DLD1 (cell line): ENCODE results near the gene IMPDH1.

Source experiments
- in situ Hi-C: cut with HindIII; loops from 2 replicates; pipeline ENCODE4 v1.10.0; 2017; ENCODE audit warnings: low sequenced_read_pairs

The IMPDH1 gene

DNA sequence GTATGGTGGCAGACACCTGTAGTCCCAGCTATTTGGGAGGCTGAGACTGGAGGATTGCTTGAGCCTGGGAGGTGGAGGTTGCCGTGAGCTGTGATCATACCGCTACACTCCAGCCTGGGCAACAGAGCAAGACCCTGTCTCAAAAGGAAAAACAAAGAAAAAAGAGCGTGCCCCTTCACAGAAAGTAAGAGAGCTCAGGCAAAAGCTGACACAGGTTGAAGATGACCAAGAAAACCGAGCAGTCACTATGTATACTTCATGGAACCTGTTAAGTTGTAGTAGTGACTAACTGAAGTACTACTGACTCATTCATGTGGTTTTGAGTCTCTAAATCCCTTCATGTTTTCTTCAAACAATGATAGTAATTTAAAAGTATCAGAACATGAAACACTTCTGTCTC, 47.1 kb downstream of the IMPDH1 start:
- in situ Hi-C loops, result no loop called here

DNA sequence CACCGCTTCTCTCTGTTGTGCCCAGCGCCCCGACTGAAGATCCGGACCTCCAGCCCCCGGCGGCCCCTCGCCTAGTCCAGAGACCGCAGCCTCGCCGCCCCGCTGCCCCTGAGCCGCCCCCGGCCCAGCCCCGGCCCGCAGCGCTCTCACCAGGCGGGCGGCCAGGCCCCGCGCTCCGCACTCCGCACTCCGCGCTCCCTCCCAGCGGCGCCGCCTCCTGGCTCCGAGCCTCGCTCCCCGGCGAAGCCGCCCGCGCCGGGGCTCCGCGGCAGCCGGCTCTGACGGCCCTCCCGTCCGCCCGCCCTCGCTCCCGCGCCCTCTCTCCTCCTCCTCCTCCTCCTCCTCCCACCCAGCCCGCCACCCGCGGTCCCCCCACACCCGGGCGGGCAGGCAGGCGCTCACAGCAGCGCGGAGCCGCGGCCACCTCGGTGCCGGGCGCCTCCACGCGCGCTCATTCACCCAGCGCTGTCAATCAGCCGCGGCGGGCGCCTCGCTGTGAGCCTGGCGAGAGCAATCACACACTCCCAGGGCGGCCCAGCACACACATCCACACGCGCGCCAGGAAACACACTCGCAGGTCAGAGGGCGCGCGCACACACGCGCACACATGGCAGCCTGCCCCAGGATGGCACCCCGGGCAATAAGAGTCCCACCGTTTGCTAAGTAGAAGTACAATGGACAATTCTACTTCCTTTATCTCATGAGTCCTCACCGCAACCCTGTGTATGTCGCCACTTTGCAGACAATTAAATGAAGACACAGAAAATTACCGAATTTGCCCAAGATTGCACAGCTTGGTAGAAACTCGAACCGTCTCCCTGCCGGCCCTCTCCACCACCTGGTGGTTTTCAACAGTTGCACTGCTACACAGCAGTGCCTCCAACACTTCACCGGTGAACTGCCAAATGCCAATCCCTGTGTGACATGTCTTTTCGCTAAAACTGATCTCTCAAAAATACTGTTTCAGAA, 48.1 kb downstream of the IMPDH1 start, which contains the start of gene PRRT4:
Gene PRRT4, minus strand, starts transcription at position 280 of the 969 bp plus-strand sequence.
- in situ Hi-C loops, result no loop called here

DNA sequence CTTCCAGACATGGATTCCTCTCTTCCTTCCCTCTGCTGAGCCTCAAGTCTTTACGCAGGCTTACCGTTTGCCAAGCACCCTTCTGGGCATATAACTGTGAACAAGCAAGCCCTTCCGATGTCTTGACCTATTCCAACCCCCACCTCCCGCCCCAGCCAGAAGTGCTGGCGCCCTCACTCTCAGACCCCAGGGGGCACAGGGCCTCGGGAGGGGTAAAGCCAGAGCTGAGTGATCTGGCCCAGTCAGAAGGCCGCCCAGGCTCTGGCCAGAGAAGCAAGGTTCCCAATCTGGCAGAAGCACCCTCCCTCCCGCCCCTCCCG, 49.5 kb downstream of the IMPDH1 start:
- in situ Hi-C loops, result no loop called here

DNA sequence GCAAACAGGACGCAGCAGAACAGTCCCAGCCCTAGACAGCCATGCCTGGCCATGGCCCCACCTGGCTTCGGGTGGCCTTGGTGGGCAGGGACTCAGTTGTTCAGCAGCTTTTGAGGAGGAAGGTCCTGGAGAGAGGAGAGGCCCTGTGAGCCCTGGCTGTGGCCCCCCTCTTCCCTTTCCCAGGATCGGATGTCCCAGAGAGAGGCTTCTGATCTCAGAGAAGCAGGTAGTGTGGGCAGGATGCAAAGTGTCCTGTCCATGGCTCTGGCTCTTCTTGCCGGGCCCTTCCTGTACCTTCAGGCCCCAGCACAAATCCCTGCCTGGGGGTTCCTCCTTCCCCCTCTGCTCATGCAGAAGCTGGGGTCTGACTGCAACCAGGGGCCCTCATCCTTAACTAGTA, 49.8 kb downstream of the IMPDH1 start:
- in situ Hi-C loops, result no loop called here

DNA sequence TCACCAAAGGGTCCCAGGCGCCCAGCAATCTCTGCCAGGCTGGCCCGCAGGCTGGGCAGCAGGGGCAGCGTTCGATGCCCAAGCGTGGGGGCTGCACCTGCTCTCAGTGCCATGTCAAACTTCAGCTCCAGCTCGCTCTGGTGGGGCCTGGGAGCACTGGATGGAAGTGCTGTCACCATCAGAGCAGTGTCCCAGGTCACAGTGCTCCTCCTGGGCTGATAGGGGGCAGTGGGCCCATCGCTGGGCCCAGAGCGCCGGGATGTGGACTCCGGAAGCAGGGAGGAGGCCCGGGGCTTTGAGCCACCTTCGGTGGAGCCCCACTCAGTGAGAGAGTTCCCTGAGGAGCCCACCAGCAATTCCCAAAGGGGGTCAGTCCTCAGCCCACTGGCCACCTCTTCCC, 50.4 kb downstream of the IMPDH1 start:
- in situ Hi-C loops, result no loop called here

DNA sequence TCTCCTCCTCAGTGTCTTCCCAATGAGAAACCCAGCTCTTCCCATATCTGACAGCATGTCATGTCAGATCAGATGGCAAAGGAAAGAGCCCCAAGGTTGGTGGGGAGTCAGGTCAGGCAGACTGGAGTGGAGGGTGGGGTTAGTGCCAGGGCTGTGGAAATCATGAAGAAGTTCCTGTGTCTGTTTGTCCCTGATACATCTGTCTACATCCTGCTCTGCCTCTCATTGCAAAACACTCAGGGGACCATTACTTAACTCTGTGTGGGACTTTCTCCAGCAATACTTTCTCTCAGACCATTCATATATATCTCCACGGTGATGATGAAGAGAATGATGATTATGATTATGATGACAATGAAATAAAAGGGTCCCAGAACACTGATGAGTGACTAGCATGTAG, 51.5 kb downstream of the IMPDH1 start:
- in situ Hi-C loops, result no loop called here

DNA sequence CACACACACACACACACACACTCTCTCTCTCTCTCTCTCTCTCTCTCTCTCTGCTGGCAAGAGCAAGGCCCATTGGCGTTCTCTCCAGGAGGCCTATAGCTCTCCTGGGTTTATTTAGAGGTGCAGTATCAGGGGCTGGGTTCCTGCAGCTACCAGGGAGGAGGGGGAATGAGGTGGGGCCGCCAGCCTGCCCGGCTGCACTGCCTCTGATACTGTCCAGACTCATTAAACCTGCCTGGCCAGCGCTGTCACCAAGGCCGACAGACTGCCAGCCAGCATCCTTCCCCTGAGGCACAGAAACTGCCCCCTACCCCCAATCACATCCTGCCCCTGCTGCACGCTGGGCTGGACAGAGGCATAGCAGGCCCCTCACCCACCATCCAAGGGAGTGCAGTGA, 52.6 kb downstream of the IMPDH1 start:
- in situ Hi-C loops, result no loop called here

DNA sequence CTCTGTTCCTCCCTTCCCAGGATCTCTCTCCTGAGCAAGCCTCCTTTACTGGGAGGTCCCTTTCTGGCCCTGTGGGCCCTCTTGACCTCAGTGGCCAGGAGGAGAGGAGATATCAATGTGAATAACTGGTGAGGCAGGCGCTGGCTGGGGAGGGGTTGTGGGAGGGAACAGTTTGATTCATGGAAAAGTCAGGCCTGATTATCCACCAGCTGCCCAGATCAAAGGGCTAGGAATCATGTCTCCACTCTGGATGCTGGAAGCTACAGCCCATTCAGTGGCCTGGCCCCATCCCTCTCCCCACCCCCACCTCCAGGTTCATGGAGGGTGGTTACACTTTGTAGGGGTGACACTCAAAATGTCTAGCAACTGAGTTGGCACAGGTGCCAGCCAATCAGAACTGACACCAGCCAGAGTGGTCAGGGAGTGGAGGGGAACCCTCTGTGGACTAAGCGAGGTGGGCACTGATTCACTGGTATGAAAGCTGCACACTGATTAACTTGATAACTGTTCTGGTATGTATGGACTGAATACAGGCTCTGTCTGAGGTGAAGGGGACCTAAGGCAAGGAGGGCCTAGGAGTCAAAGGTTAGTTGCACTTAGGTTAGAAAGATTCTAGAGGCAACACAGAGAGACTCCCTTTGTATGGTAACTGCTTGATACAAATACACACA, 53.1 kb downstream of the IMPDH1 start:
- in situ Hi-C loops, result no loop called here

DNA sequence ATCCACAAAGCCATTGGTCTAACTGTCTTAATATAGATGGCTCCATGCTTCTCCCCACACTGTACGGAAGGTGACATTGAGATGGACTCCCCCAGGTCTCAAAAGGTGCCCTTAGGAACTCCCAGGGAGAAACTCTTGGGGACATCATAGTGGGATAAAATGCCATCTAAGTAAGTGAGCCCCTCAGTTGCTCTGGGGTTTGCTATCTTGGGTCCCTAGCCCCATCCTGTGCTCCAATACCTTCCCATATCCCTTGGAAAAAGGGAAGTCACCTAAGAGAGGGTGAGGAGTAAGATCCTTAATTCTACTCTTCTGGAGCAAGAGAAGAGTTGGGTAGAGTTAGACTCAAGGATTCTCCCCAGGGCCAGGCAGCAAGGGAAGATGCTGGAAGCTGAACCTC, 56.2 kb downstream of the IMPDH1 start:
- in situ Hi-C loops, result no loop called here

DNA sequence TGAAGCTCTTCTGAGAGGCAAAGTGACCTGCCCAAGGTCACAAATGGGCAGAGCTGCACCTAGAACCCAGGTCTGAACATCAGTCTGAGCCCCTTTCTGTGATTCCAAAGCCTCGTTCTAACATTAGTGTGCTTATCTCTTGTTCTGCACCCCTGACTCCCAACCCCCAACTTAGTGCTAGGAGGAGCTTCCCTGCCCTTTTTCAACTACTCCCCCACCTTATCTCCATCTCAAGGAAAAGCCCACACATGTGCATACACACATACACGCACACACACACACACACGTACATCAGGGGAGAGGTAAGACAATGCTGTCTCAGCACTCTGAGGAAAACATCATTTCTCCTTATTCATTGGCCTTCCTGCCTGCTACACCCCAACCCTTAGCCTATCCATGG, 56.6 kb downstream of the IMPDH1 start:
- in situ Hi-C loops, result no loop called here

DNA sequence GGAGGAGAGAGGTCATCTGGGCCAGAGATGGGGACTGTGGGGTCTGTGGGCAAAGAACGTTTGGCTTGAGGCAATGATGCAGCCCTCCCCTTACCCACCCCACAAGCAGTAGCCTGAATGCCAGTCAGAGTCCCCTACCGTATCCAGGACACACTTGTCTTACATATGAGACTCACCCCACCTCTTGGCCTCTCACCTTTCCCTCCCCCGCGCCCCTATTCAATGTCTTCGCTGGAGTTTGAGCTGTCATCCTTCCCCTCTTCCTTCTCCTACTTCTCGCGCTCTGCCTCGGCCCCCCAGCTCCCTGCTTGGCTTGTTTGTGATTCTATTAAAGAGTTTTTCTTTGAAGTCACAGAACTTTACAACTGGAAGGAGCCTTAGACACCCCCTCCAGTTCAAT, 57.1 kb downstream of the IMPDH1 start:
- in situ Hi-C loops, result no loop called here

DNA sequence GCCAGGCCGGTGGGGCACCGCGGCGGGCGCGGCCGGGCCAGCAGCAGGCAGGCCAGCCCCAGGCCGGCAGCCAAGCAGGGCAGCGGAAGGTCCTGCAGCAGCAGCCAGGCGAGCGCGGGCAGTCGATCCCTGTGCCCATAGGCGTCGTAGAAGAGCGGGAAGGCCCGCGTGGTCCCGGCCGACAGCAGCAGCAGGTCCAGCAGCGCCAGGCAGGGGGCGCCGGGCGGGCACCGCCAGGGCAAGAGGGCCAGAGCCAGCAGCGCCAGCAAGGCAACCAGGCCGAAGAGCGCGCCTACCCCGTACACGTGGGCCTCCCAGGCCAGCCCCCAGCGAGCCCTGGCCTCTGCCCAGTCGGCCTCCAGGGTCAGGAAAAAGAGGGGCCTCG, 57.6 kb downstream of the IMPDH1 start:
- in situ Hi-C loops, result no loop called here

DNA sequence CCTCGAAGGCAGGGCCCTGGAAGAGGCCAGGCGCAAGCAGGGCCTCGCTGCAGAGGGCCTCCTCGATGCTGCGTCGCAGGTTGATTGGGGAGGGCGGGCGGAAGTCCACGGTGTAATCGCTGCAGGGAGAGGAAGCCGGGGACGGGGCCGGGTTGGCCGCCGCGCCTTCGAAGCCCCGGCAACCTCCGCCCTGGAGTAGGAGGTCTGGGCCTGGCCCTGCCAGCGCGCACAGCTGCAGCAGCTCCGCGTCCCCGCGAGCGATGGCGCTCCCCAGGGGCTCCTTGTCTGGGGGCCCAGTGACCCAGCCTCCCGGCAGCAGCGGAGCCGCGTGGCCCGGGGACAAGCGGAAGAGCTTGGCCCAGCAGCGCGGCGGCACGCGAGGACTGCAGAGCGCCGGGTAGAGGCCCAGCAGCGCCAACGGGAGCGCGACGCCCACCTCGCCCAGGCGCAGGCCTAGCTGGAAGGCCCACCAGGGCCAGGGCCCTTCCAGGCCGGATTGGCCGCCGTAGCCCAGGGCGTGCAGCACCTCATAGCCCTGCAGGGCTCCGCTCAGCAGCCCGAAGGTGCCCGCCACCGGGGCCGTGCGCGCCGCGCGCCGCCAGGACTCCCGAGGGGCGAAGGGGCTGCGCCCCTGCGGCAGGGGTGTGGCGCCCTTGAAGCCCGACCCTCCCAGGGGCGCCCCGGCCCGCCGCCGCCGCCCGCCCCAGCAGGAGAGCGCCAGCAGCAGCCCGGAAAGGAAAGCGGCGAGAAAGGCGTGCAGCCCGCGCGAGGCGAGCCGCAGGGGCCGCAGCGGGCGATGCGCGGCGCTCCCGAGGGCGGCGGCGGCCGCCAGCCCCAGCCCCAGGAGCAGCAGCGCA, 58.3 kb downstream of the IMPDH1 start:
- in situ Hi-C loops, result no loop called here

DNA sequence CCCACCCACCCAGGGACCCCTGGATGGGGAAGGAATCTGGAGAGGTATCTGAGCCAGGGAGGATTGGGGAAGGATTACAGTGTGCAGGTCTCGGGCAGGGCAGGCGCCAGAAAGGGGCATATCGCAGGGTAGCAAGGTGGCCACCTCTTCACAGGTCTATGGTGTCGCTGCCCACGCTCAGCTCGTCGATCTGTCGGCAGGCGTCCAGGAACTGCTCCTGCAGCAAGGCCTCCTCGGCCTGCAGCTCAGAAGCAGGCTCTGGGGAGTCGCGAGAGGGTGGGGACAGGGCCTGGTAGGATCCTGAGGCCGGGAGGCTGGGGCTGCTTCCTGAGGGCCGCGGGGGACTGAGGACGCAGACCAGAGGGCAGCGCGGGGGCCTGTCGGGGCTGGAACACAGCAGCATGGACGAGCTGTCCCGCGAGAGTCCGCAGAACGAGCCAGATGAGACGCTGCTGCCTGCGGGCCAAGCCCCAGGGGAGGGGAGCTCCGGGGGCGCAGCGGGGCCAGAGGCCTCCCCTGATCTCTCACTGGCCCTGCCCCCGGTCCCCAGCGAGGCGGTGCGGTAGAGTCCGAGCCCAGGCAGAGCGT, 59.0 kb downstream of the IMPDH1 start:
- in situ Hi-C loops, result no loop called here

DNA sequence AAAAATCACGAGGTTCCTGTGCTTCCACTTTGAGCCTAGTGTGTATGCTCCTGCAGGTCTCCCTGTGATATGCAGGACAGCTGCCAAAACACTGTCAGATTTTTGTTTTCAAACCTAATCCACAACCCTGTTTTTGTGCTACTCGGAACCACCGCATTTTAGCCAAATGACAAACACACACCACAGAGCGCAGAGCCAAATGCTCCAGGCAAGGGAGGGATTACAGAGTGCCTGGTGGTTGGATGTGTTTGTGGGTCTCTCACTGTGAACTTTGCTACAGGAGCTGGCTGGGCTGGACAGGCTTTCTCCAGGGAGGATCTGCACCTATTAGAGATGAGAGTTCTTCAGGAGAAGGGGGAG, 60.3 kb downstream of the IMPDH1 start:
- in situ Hi-C loops, result no loop called here

DNA sequence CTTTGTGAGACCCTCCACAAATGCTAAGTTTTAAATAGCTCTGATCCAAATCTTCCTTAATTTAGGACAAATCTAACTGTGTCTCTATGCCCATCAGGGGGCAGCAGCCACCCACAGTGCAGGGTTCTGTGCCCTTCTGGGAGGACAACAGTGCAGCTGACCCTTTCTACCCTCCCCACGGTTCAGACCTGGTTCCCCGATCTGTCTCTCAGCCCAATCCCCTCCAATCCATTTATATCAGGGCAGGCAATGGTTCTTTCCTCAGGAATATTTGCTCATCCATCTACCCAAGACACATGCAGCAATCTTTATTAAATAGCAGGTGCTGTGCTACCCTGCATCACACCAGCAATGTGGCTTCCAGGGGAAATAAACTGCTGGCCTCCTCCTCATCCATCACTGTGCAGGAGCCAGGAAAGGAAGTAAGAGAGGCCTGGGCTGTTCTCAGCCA, 62.1 kb downstream of the IMPDH1 start:
- in situ Hi-C loops, result no loop called here

DNA sequence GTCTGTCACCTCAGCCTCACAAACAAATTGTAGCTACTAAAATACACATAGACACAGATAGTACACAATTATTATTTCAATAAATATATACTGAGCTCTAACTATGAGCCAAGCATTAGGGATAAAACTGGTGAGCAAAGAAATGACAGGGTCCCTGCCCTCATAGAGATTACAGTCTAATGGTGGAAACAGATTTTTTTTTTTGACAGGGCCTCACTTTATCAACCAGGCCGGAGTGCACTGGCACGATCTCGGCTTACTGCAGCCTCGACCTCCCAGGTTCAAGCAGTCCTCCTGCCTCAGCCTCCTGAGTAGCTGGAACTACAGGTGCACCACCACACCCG, 65.4 kb downstream of the IMPDH1 start:
- in situ Hi-C loops, result no loop called here

DNA sequence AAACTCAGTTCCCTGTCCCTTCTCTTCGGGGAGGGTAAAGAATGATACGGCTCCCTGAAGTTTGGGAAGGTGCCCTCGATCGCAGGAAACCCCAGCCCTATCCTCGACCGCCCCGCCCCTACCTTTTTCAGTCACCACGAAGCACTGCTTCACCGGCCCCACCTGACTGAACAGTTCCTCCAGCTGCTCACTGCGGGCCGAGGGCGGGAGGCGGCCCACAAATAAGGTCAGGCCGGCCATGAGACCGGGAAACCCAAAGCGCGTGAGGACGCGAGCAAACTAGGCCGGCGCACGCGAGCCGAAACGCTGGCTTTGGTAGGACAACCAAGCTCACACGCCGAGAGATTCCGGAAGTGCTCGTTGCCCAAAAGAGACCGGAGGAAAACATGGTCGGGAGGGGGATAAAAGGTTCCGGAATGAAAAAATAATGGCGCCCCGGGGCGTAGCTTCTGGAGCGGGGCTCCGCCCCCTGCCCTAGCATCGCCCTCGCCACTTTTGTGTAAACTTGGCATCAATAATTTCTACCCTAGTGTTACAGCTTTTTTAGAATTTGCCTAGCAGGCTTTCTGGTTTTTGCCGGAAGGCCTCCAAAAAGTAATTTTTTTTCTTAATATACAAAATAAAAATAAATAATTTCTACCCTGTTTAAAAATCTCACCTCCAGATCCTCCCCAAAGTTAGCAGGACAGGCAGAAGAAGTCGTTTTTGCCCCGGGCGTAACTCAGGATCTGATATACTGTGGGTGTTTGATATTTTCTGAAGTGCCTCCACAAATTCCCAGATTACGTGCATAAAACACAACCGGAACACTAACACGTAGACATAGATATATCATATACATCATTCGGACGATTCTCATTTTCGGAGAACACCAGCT, 66.0 kb downstream of the IMPDH1 start, which contains the start of gene RBM28:
Gene RBM28, minus strand, starts transcription at position 355 of the 877 bp plus-strand sequence. Its CDS starts 115 bp downstream, at position 240.
- in situ Hi-C loops, result no loop called here
